Gastroesophageal sphincter (tissue), 3 donors: ENCODE data around the gene DNAJC24.

ENCODE experiments used
- CTCF ChIP-seq, 4 experiments: fragments of 200-600 bp in 2 of 4; fragments of 450-650 bp in 2 of 4; sonication (generic) in 1 of 4; IDR thresholded peaks; one replicate each; pipeline ENCODE4 v1.5.1; 2017 to 2019; ENCODE audit warnings: antibody characterized with exemption in 4 of 4, mild to moderate bottlenecking in 2 of 4, moderate library complexity in 2 of 4
- EP300 ChIP-seq: sonication (generic); formaldehyde crosslinking; IDR thresholded peaks from one replicate; pipeline ENCODE4 v1.6.1; 2017; ENCODE audit warnings: antibody characterized with exemption, mild to moderate bottlenecking
- POLR2A ChIP-seq, 2 donors: fragments of 450-650 bp; IDR thresholded peaks; one replicate each; pipeline ENCODE4 v1.6.1; 2017; ENCODE audit warnings: antibody characterized with exemption in 2 of 2, mild to moderate bottlenecking in 2 of 2, moderate library complexity in 1 of 2

GRCh38 chr11:31477528-31478222, 108.0 kb downstream of the DNAJC24 start:
- TF ChIP-seq CTCF (IDR thresholded peaks at IDR 0.05) (no peak), EP300 (no peak), POLR2A (IDR thresholded peaks at IDR 0.05) (no peak)
